ENCODE measurements around the gene CEP192. TPM values are rescaled to one million over a fixed set of nuclear protein-coding genes. Genes with fewer than 3 reads are reported as not detected.

CEP192 gene
- total and polyA plus RNA-seq, 10 of the 15 experiments (the other 5 are each of a cell fraction or from before 2014, with no cell fraction given): 15.4 to 58.2 (median 29.6) TPM

GRCh38 chr18:12960853-12961397, 30.2 kb upstream of the CEP192 start:
- POLR2A ChIA-PET: no interaction called here

More at GRCh38 chr18:12960853-12961397, 30.2 kb upstream of the CEP192 start:
- H3K79me2 ChIP-seq (ENCODE audit: control insufficient read depth, insufficient read depth, low read length): no peaks in the 10 kb centered on the region; the same call in 1 of the 2 replicates
- H3K27me3 ChIP-seq (replicated peaks in 1 of 2; ENCODE audit: control insufficient read depth in 2 of 2, insufficient read depth in 2 of 2, low read length in 1 of 2): no peaks in the 10 kb centered on the region
- RAD21 ChIA-PET (ENCODE audit: unreplicated experiment): no interaction called here
- in situ Hi-C loops (cut with MboI) (no loop called here), intact Hi-C loops (cut with micrococcal nuclease; ENCODE audit: unreplicated experiment) (no loop called here)
- no peak overlapping the region for H3K4me3 ChIP-seq
- H4K20me1 ChIP-seq (ENCODE audit: control insufficient read depth, insufficient read depth): no peaks in the 10 kb centered on the region
- 93% methylated on average over 6 of the region's 6 CpGs for WGBS (ENCODE audit: insufficient coverage, insufficient replicate concordance, low lambda C conversion rate, missing lambda C conversion rate)
- ATAC-seq (no peak), DNase-seq (ENCODE audit: low read depth, low spot score) (no peak), FAIRE-seq (no peak)
- no peaks in the 10 kb centered on the region for H3K9me3 ChIP-seq (replicated peaks; ENCODE audit: control insufficient read depth, insufficient read depth, low read length)
- SMC1A ChIA-PET (ENCODE audit: uncharacterized antibody, unreplicated experiment): no interaction called here
- no TSS peak for BruUV-seq (replicated peaks)
- CTCF ChIA-PET: no interaction called here
- no peak overlapping the region for H3K4me2 ChIP-seq (ENCODE audit: control insufficient read depth, insufficient read depth)
- TF ChIP-seq PAX5 (IDR thresholded peaks at IDR 0.05; ENCODE audit: borderline replicate concordance, low read depth, low read length) (no peak), RAD51 (IDR thresholded peaks at IDR 0.05) (no peak), E4F1 (IDR thresholded peaks at IDR 0.05; ENCODE audit: borderline replicate concordance, partially characterized antibody) (no peak), TARDBP (IDR thresholded peaks at IDR 0.05; ENCODE audit: borderline replicate concordance) (no peak), SIN3A (IDR thresholded peaks at IDR 0.05; ENCODE audit: low read depth, low read length) (no peak), SIX5 (IDR thresholded peaks at IDR 0.05; ENCODE audit: low read depth, low read length, severe bottlenecking) (no peak), SMC3 (IDR thresholded peaks at IDR 0.05; ENCODE audit: borderline replicate concordance, low read length) (no peak), RUNX3 (IDR thresholded peaks at IDR 0.05; ENCODE audit: low read length) (no peak)
- no peak overlapping the region for H3K9ac ChIP-seq (ENCODE audit: control insufficient read depth, insufficient read depth, low read length)
- peaks cover 1 to 10% of the 10 kb centered on the region in 2 experiments; a peak in 3 of 4 replicates for H3K36me3 ChIP-seq (ENCODE audit: control insufficient read depth in 2 of 2, insufficient read depth in 2 of 2, low read length in 1 of 2)
- H3K4me1 ChIP-seq (ENCODE audit: control insufficient read depth, insufficient read depth, low read length): no peaks in the 10 kb centered on the region
- H3K27ac ChIP-seq (ENCODE audit: control insufficient read depth, insufficient read depth): no peak overlapping the region
- H2AFZ ChIP-seq (ENCODE audit: control insufficient read depth, low read depth, low read length): no peak overlapping the region
